GM13976 (cell line): ENCODE results near the gene GHRL.

Experiments
- DNase-seq: peaks from one replicate; pipeline ENCODE4 v3.0.0; 2012; ENCODE audit warnings: low spot score
- in situ Hi-C: fragments of 300-500 bp; cut with MboI; formaldehyde crosslinking; loops from one replicate; pipeline ENCODE4 v1.12.0; 2022; ENCODE audit warnings: low sequenced_read_pairs, mixed read lengths, inconsistent platforms; ENCODE audit not compliant: unreplicated experiment
- TF ChIP-seq, protein P1 (sequence below): IDR thresholded peaks from 2 replicates; pipeline ENCODE4 v1.5.1; 2012; ENCODE audit warnings: borderline replicate concordance, mild to moderate bottlenecking; ENCODE audit not compliant: insufficient read depth; ENCODE audit errors: extremely low read depth, missing control alignments, control extremely low read depth

Gene GHRL

DNA sequence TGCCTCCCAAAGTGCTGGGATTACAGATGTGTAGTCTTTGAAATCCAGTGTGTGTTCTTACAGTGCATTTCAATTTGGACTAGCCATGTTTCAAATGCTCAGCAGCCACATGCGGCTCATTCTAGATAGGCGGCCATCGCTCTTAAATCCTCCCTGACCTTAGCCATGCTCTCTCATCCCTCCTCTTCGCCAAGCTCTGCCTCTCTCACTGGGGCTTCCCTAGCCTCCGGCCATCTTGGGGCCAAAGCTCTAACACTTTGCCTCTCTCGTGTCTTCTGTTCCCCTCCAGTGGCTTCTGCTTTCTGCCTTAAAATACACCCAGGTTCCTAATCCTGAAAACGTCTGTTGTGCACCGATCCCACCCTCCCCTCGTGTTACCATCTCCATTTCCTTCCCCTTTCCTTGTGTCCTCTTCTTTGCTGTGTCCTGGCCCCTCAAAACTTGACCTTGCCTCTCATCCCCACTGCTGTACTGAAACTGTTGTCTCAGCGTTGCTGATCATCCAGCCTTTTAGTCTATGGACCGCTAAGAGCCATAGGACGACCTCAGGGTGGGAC lies 1.4 kb upstream of the GHRL start:
- in situ Hi-C loops = no loop called here
- DNase-seq = no peak
- TF ChIP-seq, protein P1, sequence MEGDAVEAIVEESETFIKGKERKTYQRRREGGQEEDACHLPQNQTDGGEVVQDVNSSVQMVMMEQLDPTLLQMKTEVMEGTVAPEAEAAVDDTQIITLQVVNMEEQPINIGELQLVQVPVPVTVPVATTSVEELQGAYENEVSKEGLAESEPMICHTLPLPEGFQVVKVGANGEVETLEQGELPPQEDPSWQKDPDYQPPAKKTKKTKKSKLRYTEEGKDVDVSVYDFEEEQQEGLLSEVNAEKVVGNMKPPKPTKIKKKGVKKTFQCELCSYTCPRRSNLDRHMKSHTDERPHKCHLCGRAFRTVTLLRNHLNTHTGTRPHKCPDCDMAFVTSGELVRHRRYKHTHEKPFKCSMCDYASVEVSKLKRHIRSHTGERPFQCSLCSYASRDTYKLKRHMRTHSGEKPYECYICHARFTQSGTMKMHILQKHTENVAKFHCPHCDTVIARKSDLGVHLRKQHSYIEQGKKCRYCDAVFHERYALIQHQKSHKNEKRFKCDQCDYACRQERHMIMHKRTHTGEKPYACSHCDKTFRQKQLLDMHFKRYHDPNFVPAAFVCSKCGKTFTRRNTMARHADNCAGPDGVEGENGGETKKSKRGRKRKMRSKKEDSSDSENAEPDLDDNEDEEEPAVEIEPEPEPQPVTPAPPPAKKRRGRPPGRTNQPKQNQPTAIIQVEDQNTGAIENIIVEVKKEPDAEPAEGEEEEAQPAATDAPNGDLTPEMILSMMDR = no peak

DNA sequence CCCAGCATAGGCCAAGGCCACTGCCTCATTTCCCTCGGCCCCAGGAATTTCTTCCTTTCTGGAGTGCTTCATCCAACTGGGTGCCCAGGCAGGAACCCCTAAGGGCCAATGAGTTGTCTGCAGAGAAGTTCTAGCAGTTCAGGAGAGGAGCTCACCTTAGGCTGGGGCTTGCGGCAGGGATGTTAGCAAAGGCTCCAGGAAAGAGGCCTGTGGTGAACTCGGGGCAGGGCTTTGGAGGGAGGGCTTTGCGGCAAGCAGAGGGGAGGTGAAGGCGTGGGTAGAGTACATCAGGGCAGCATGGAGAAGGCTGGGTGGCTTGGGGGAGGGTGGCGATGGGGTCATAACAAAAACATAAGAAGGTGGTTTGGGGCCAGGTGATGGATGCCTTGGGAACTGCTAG lies 1.1 kb downstream of the GHRL start:
- DNase-seq = no peak
- in situ Hi-C loops = no loop called here

DNA sequence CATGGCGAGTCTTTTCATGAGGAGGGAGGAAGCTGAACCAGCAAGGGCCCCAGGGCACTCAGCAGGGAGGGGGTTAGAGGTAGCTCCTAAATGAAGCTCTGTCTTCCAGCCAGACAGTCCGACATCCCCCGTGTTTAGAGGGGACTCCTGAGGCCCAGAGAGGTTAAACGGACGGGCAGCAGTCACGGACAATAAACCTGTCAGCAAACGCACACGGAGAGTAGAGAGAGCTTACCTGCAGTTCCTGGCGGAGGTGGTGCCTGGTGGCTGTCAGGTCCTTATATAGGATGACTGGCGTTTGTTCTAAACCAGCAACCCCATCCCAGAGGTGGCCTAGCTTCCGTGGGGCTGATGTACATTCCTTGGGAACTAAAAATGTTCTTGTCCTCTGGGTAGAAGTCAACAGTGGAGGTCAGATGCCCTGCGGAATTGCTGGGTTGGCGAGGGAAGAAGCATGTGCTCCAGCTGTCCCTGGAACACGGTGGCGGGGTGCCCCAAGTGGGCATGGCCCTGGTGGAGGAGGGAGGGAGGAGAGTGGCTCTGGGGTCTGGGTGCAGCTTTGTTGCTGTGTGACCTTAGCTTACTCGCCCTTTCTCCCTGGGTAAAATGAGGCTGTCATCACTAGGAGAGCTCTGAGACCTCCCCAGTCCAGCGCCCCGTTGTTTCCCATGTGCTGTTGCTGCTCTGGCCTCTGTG lies 2.1 kb downstream of the GHRL start:
- no peak for DNase-seq
- TF ChIP-seq, protein P1 = no peak
- in situ Hi-C loops = no loop called here

More for the DNA sequence above, 1.1 kb downstream of the GHRL start:
- TF ChIP-seq, protein P1 = no peak

DNA sequence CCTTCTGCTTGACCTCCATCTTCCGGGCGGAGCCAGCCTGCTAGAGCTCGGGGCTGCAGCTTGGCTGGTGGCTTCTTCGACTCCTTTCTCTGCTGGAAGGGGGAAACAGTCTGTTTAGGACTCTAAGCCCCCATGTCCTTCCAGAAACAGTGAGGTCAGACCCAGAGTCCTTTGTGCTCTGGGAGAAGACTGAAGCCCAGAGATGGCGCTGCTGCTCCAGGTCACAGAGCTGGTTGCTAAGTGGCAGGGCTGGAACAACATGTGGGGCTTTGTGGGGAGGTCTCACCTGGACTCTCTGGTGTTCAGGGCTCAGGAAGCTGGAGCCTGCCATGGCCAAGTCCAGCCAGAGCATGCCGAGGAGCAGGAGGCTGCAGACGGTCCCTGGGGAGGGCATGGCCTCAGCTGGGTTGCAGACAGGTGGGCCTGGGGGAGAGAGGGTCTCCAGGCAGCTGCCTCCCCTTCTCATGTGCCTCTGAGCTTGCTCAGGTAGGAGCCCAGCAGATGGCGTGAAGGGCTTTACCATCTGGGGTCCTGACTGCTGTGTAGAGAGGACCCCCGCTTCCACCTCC lies 2.9 kb downstream of the GHRL start:
- in situ Hi-C loops = no loop called here
- no peak for DNase-seq

DNA sequence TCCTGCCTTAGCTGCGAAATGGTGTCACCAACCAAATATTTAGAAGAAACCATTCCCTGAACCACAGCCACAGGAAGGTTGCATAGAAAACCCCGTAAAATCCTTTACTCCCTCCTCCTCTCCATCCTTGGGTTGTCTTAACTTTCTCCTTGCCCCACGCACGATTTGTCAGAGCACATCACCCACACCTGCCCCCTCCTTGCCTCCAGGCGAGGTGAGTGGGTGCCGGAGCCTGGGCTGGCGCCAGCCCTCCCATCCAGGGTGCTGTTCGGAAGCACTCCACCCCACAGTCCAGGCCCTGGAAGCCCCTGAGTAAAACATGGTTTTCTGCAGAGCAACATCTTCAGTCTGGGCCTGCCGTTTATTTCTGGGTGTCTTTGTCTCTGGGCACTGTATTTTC lies 3.7 kb downstream of the GHRL start:
- in situ Hi-C loops = no loop called here
- DNase-seq = no peak
- TF ChIP-seq, protein P1 = no peak

More for the DNA sequence above, 2.9 kb downstream of the GHRL start:
- TF ChIP-seq, protein P1 = no peak

DNA sequence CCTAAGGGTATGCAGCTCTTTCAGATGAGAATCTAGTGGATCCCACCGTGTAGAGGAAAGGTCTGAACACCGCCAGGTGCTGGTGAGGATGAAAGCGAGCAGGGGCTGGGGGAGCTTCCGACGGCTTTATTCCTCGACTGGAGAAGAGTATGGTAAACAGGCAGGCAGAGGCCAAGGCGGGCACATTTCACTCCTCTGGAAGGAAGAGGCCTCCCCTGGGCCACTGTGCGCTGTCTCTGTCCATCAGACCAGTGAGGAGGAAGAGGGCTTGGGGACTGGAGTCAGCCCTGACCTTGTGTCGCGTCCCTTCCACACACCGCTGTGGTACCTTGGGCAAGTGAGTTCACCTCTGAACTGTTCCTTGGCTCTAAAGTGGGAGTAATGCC lies 4.2 kb downstream of the GHRL start:
- no peak for DNase-seq
- in situ Hi-C loops = no loop called here
- TF ChIP-seq, protein P1 = no peak
